Ramos (cell line): Measurements from ENCODE around the gene RPL37.
"Not testable (repeated sequence)": the region's sequence is repeated elsewhere in the genome, so short reads cannot be mapped to it uniquely, and the experiment has no call there.

ENCODE experiments used
- in situ Hi-C: fragments of 300-500 bp; cut with MboI; formaldehyde crosslinking; loops from one replicate; pipeline ENCODE4 v1.14.3; 2022; ENCODE audit warnings: low sequenced_read_pairs; ENCODE audit not compliant: unreplicated experiment

RPL37 gene

GRCh38 chr5:40838086-40838485 lies 3.1 kb upstream of the RPL37 start:
- in situ Hi-C loops: no loop called here

- in situ Hi-C loops: no loop called here
These were observed 602 bp downstream of the RPL37 start for GRCh38 chr5:40834391-40834848.

DNA sequence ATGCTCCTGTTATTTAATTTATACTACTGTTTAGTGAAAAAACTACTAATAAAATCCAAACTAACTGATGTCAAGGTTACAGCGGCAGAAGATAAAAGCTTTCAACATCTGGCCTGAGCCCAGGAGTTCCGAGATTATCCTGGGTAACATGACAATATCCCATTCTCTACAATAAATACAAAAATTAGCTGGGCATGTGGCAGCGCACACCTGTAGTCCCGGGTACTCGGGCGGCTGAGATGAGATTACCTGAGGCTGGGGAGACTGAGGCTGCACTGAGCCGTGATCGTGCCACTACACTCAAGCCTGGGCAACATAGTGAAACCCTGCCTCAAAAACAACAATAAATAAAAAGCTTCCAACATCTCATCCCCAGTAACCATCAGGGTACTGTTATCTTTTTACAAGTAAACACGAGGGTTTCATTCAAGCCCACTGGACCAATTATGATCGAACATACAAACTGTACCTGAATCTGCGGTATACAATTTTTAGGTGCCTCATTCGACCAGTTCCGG lies 1.3 kb downstream of the RPL37 start:
- in situ Hi-C loops: no loop called here

- in situ Hi-C loops: no loop called here
These were observed 2.7 kb downstream of the RPL37 start for GRCh38 chr5:40832345-40832744.

DNA sequence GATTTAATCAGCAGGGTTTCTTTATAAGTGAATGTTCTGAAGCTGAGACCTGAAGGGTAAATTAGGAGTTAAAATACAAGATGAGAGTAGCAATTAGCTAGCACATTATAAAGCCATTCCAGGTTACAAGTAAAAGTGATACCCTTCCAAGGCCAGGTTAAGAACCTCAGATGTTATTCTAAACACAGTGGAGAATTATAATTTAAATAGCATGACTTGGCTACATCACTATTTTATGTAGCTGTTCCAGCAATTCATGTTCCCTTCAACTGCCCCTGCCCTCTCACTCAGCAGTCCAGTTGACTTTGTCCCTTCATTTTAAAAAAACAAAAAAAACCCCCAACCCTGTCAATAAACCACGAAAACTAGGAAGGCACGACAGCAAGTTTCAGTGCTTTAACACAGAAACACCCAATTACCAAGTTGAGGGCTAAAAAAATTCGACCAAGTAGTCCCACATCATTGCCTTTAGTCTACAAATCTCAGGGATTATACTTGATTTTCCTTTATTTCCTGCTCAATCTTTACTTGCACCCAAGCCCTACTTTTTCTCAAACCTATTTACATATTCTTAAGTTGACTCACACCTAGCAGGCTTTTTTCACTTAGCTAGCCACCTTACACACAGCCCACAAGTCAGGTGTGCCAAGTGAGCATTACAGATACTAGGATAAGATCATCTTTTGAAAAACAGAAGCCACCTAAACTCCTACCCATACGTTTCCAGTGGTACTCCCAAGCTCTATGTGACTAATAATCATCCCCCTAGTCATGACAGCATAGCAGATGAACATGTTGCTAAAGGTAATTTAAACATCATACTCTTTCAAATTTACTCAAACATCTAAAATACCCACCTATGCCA lies 3.4 kb downstream of the RPL37 start:
- in situ Hi-C loops: no loop called here

DNA sequence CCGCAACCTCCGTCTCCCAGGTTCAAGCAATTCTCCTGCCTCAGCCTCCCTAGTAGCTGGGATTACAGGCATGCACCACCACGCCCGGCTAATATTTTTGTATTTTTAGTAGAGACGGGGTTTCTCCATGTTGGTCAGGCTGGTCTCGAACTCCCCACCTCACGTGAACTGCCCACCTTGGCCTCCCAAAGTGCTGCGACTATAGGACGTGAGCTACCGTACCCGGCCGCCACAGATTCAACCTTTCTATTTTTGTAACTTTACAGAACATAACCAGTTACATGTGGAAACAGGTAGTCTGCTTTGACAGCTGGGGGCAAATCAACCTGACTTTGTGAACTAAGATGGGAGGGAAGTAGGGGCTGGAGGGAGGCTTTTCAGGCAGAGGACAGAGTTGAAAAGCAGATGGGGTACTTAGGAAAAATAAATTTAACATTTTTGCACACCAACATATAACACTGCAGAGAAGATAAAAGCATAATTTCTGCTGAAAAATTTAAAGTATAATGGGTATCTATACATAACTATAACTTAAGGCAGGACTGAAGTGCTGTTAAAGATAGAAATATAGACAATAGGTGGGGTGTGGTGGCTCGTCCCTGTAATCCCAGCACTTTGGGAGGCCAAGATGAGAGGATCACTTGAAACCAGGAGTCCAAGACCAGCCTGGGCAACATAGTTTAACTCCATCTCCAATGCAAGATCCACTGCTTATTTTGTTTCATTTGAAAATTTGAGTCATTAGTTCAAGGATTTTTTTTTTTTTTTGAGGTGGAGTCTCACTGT lies 5.1 kb downstream of the RPL37 start:
- in situ Hi-C loops: no loop called here

GRCh38 chr5:40828690-40829661 lies 6.0 kb downstream of the RPL37 start:
- in situ Hi-C loops: no loop called here

DNA sequence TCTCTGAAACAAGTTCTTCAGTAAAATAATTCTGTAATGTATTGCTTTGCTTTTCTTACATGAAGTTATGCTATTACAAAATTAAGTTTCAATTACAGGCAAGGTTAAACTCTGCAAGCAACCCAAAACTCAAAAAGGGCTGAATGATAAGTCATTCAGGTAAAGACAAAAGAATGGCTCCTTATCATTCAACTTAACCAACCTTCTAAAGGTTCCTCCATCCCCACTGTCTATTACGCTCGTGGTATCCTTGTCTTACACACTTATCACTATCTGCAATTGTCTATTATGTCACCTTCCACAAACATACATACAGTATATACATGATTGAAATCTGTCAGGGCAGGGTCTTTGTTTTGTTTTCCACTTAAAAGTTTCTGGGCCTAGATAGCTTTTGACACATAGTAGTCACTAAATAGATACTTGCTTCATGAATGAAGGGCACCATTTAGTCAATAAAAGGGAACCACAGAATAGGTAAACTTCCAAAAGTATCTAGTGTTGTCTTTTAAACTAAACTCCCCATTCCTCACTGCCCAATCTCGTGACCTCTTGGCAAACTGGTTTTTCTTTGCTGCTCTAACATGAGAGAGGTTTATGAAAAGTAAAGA lies 6.9 kb downstream of the RPL37 start:
- in situ Hi-C loops: no loop called here

DNA sequence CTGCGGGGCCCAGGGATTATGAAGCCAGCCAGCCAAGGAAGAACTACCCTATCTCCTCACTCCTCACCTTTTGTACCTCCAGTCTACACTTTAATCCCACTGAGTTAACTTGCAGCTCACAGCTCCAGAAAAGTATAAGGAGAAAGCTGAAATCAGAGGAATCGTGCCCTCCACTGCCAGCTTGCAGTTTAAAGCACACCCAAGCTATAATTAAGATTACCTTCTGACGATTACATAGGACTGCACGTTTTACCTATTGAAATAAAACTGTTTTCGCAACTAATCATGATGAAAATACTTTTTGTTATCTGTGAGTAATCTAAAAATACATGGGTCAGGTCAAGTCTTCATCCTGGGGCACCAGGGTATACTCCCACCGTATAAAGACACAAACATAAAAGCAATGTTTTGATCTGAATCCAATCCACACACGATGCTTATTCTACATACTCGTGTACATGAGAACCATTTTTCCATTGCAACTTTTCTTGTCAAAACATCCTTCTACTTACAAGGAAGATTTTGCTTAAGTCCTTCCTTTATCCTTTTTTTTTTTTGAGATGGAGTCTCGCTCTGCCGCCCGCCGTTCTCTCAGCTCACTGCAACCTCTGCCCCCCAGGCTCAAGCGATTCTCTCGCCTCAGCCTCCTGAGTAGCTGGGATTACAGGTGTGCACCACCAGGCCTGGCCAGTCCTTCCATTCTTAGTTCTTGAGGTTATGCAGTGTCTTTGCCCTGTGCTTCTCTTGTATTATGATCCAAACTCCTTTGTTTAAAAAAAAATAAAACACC lies 7.6 kb downstream of the RPL37 start:
- in situ Hi-C loops: no loop called here

- in situ Hi-C loops: no loop called here
These were observed 8.4 kb downstream of the RPL37 start for GRCh38 chr5:40826489-40827187.

GRCh38 chr5:40825461-40826043 lies 9.5 kb downstream of the RPL37 start:
- in situ Hi-C loops: not testable (repeated sequence)

GRCh38 chr5:40823459-40823858 lies 11.6 kb downstream of the RPL37 start:
- in situ Hi-C loops: no loop called here

DNA sequence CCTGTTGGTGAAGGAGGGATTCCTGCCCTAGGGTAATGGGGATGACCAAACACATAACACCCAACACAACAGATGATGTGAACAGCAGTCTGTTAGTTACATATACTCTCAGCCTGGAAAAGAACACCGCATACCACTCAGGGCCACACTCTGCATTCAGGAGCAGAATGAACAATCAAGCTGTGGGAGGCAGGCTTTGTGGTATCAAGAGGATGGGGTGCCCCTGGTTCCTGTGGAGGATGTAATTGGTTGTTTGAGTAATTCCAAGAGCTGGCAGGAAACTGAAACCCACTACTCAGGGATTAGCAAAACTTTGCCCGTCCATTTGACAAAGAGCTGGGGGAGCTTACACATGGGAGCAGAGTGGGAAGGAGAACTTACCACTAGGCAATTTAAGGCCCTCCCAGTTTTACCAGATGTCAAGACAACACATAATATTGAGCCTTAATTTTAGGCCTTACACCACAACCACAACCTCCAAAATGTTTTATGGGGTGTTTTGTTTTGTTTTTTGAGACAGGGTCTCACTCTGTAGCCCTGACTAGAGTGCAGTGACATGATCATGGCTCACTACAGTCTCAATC lies 21.2 kb downstream of the RPL37 start:
- in situ Hi-C loops: no loop called here

DNA sequence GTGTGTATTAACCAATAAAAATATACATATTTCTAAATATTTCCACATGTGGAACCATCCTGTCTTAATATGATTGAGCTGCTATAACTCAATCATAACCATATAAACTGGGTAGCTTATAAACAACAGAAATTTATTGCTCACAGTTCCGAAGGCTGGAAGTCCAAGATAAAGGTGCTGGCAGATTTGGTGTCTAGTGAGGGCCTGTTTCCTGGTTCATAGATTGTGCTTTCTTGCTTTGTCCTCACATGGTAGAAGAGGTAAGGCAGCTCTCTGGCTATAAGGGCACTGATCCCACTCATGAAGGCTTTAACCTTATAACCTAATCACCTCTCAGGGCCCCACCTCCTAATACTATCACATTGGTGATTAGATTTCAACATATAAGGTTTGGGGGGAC lies 22.9 kb downstream of the RPL37 start:
- in situ Hi-C loops: no loop called here

DNA sequence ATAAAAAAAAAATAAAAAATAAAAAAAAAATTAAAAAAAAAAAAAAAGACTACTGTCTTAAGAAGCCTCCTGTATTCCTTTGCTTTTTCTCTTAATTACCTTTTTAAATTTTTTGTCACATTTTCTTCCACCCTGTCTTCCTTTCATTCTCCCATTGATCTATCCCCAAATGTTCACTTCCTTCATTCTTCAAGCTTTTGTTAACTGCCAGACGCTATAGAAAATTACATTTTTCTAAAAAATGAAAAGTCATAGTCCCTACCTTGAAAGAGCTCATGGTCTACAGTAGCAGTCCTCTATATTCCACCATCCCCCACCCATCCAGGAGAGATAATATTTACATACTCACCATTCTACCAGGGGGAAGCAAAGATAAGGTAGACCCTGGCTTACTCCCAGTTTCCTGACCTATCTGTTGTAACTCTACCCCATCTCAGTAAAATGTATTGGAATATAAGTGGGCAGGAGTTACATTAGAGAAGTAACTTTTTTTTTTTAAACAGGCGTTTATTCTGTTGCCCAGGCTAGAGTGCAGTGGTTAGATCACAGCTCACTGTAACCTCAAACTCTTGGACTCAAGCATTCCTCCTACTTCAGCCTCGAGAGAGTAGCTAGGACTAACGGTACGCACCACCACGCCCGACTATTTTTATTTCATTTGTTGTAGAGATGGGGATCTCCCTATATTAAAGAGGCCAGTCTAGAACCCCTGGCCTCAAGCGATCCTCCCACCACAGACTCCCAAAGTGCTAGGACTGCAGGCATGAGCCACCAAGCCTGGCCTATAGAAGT lies 33.1 kb downstream of the RPL37 start:
- in situ Hi-C loops: no loop called here

DNA sequence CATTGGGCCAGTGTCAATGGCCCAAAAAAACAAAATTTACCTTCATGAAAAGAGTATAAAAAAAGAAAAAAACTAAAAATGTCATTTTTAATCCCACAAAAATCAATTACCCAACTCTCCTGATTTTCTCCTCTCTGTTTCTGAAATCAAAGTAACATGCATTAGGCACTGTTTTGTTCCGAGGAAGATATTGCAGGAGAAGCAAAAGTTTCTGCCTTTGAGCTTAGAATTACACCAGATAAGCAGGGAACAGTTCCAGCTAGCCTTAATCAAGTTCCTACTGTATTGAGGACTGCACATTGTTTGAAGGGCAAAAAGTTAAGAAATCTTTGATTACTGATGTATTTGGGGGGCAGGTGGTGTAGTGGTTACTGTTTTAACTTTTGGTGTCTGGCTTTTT lies 35.8 kb downstream of the RPL37 start:
- in situ Hi-C loops: no loop called here

- in situ Hi-C loops: no loop called here
These were observed 36.2 kb downstream of the RPL37 start for GRCh38 chr5:40798801-40799210.
